GM12878 (cell line): ENCODE data around the gene CAMTA1. TPM values are rescaled to one million over a fixed set of nuclear protein-coding genes. Genes with fewer than 3 reads are reported as not detected.

Experiments used
- ATAC-seq: fragments of 200-7000 bp; cut with Tn5 transposase; 3 replicates; pipeline ENCODE4 v1.9.1; 2020; ENCODE audit warnings: mild to moderate bottlenecking, moderate library complexity
- BruUV-seq: library from RNA; stranded (reverse); fragments of 400-500 nt; replicated peaks from 2 replicates; lab custom pipeline; 2021; lab: Mats Ljungman, UMichigan
- CTCF ChIA-PET: fragments of 300-600 bp; sonication (Branson Sonifier 250); formaldehyde crosslinking; extraction: SDS; loops from one replicate; lab custom pipeline; 2021; ENCODE audit warnings: inconsistent platforms; lab: Yijun Ruan, JAX
- POLR2A ChIA-PET: fragments of 350-600 bp; formaldehyde crosslinking; extraction: SDS; loops from one replicate; lab custom pipeline; 2021; ENCODE audit warnings: inconsistent platforms; lab: Charles Lee
- RAD21 ChIA-PET: fragments of 300-600 bp; sonication (Branson Sonifier 250); formaldehyde crosslinking; loops from one replicate; lab custom pipeline; 2023; ENCODE audit warnings: antibody characterized with exemption; ENCODE audit not compliant: unreplicated experiment; lab: Charles Lee
- SMC1A ChIA-PET: fragments of 300-600 bp; sonication (Branson Sonifier 250); formaldehyde crosslinking; loops from one replicate; lab custom pipeline; 2023; ENCODE audit not compliant: unreplicated experiment, uncharacterized antibody; lab: Charles Lee
- DNase-seq: peaks from one replicate; pipeline ENCODE4 v3.0.0-alpha.2; 2011; ENCODE audit warnings: low read depth, low spot score
- FAIRE-seq: peaks from 3 replicates; lab custom pipeline; 2011; peaks lifted over from hg19 to GRCh38; lab: Jason Lieb, UNC
- H2AFZ ChIP-seq: 2 replicates; pipeline ENCODE4 v1.6.0; 2011; ENCODE audit warnings: low read depth, low read length, control low read depth; ENCODE audit not compliant: control insufficient read depth
- H3K27ac ChIP-seq: 2 replicates; pipeline ENCODE4 v1.5.1; 2011; ENCODE audit warnings: control low read depth; ENCODE audit not compliant: control insufficient read depth, insufficient read depth
- H3K27me3 ChIP-seq, 2 experiments: replicated peaks in 1 of 2; 2 replicates each; pipeline versions ENCODE4 v1.6.0 to v1.6.1; 2011; ENCODE audit warnings: low read length in 1 of 2; ENCODE audit not compliant: control insufficient read depth in 2 of 2, insufficient read depth in 2 of 2
- H3K36me3 ChIP-seq, 2 experiments: 2 replicates each; pipeline ENCODE4 v1.5.1; 2011; ENCODE audit warnings: low read length in 1 of 2; ENCODE audit not compliant: control insufficient read depth in 2 of 2, insufficient read depth in 2 of 2
- H3K4me1 ChIP-seq: 2 replicates; pipeline ENCODE4 v1.6.1; 2011; ENCODE audit warnings: mild to moderate bottlenecking, low read length, moderate library complexity, mixed read lengths; ENCODE audit not compliant: control insufficient read depth, insufficient read depth
- H3K4me2 ChIP-seq: 2 replicates; pipeline ENCODE4 v1.6.0; 2011; ENCODE audit warnings: control low read depth; ENCODE audit not compliant: control insufficient read depth, insufficient read depth
- H3K4me3 ChIP-seq: fragments of 200-600 bp; sonication (generic); 2 replicates; pipeline ENCODE4 v1.5.1; 2016
- H3K79me2 ChIP-seq: 2 replicates; pipeline ENCODE4 v1.6.0; 2011; ENCODE audit warnings: low read length; ENCODE audit not compliant: control insufficient read depth, insufficient read depth
- H3K9ac ChIP-seq: 2 replicates; pipeline ENCODE4 v1.8.0; 2011; ENCODE audit warnings: low read length, control low read depth, mixed read lengths; ENCODE audit not compliant: control insufficient read depth, insufficient read depth
- H3K9me3 ChIP-seq: replicated peaks from 3 replicates; pipeline ENCODE4 v1.5.1; 2011; ENCODE audit warnings: mild to moderate bottlenecking, low read length; ENCODE audit not compliant: control insufficient read depth, insufficient read depth
- H4K20me1 ChIP-seq: 2 replicates; pipeline ENCODE4 v1.6.0; 2011; ENCODE audit not compliant: control insufficient read depth, insufficient read depth
- ELK1 ChIP-seq: IDR thresholded peaks from 2 replicates; pipeline ENCODE4 v1.6.1; 2012; ENCODE audit warnings: low read depth, low read length, improper control_type of control experiment
- MEF2A ChIP-seq: IDR thresholded peaks from 2 replicates; pipeline ENCODE4 v1.6.1; 2011; ENCODE audit warnings: low read depth, mild to moderate bottlenecking, low read length, moderate library complexity; ENCODE audit not compliant: insufficient read depth
- RAD21 ChIP-seq: IDR thresholded peaks from 2 replicates; pipeline ENCODE4 v1.6.1; 2011; ENCODE audit warnings: mild to moderate bottlenecking, low read depth, low read length, moderate library complexity; ENCODE audit not compliant: insufficient read depth
- RBBP5 ChIP-seq: fragments of 200-600 bp; sonication (generic); conservative IDR thresholded peaks from 2 replicates; pipeline ENCODE4 v1.6.1; 2016
- SMC3 ChIP-seq: IDR thresholded peaks from 2 replicates; pipeline ENCODE4 v1.6.1; 2011; ENCODE audit warnings: low read length, improper control_type of control experiment, borderline replicate concordance
- SRF ChIP-seq, 2 experiments: IDR thresholded peaks; 2 replicates each; pipeline ENCODE4 v1.6.1; 2011; ENCODE audit warnings: low read depth in 2 of 2, low read length in 2 of 2, mild to moderate bottlenecking in 1 of 2, moderate library complexity in 1 of 2
- WRNIP1 ChIP-seq: IDR thresholded peaks from 2 replicates; pipeline ENCODE4 v1.6.1; 2011; ENCODE audit warnings: low read depth, low read length, improper control_type of control experiment, borderline replicate concordance
- ZNF217 ChIP-seq: fragments of 450-650 bp; IDR thresholded peaks from 2 replicates; pipeline ENCODE4 v1.6.1; 2017; ENCODE audit warnings: antibody characterized with exemption, mild to moderate bottlenecking
- WGBS: methylation state at CpG from one replicate; pipeline ENCODE4 v1.1.6; 2016; ENCODE audit warnings: low lambda C conversion rate; ENCODE audit not compliant: insufficient replicate concordance, insufficient coverage; ENCODE audit errors: missing lambda C conversion rate; 5-methylcytosine and 5-hydroxymethylcytosine counted together
- in situ Hi-C: fragments of 300-500 bp; cut with MboI; formaldehyde crosslinking; loops from 9 replicates; pipeline ENCODE4 v1.14.3; 2018; ENCODE audit warnings: mixed read lengths
- intact Hi-C: fragments of 100-400 bp; cut with micrococcal nuclease; formaldehyde crosslinking; loops from one replicate; pipeline ENCODE4 v1.14.2; 2022; ENCODE audit not compliant: unreplicated experiment
- polyA plus RNA-seq, 11 experiments: library from polyadenylated mRNA; depleted of rRNA in 4 of 11; unstranded in 6 of 11; stranded (reverse) in 5 of 11; fragments of >200 nt; fragmentation: Nextera tagmentation in 4 of 11; fragmentation: Illumina TruSeq in 1 of 11; extraction: Ambion mirVana in 4 of 11; extraction: Trizol in 1 of 11; gene quantifications; 1 replicate in 1 of 11; 2 replicates in 10 of 11; pipeline versions ENCODE4 v1.2.1 to v1.2.3, GENCODE V29; 2011 to 2016; ENCODE audit warnings: inconsistent platforms in 2 of 11, missing spikeins in 2 of 11, low read depth in 1 of 11
- total RNA-seq, 4 experiments: library from RNA; depleted of rRNA in 3 of 4; stranded (reverse); fragments of >200 nt in 3 of 4; fragmentation: Illumina TruSeq in 1 of 4; extraction: Trizol in 1 of 4; gene quantifications; 2 replicates each; pipeline versions ENCODE4 v1.2.1 to v1.2.3, GENCODE V29; 2013 to 2021
- TF ChIP-seq, protein P1 (sequence below): IDR thresholded peaks from 2 replicates; pipeline ENCODE4 v1.6.1; 2012; ENCODE audit warnings: improper control_type of control experiment, low read depth, low read length; ENCODE audit not compliant: insufficient replicate concordance
- TF ChIP-seq, protein P2 (sequence below): fragments of 450-650 bp; IDR thresholded peaks from 2 replicates; pipeline ENCODE4 v1.6.1; 2018; ENCODE audit warnings: mild to moderate bottlenecking, low read depth, moderate library complexity; ENCODE audit not compliant: partially characterized antibody

Gene CAMTA1
- total and polyA plus RNA-seq, 10 of the 15 experiments (the other 5 are each of a cell fraction or from before 2014, with no cell fraction given): 37.7 to 148 (median 76.4) TPM

- TF ChIP-seq, protein P1, sequence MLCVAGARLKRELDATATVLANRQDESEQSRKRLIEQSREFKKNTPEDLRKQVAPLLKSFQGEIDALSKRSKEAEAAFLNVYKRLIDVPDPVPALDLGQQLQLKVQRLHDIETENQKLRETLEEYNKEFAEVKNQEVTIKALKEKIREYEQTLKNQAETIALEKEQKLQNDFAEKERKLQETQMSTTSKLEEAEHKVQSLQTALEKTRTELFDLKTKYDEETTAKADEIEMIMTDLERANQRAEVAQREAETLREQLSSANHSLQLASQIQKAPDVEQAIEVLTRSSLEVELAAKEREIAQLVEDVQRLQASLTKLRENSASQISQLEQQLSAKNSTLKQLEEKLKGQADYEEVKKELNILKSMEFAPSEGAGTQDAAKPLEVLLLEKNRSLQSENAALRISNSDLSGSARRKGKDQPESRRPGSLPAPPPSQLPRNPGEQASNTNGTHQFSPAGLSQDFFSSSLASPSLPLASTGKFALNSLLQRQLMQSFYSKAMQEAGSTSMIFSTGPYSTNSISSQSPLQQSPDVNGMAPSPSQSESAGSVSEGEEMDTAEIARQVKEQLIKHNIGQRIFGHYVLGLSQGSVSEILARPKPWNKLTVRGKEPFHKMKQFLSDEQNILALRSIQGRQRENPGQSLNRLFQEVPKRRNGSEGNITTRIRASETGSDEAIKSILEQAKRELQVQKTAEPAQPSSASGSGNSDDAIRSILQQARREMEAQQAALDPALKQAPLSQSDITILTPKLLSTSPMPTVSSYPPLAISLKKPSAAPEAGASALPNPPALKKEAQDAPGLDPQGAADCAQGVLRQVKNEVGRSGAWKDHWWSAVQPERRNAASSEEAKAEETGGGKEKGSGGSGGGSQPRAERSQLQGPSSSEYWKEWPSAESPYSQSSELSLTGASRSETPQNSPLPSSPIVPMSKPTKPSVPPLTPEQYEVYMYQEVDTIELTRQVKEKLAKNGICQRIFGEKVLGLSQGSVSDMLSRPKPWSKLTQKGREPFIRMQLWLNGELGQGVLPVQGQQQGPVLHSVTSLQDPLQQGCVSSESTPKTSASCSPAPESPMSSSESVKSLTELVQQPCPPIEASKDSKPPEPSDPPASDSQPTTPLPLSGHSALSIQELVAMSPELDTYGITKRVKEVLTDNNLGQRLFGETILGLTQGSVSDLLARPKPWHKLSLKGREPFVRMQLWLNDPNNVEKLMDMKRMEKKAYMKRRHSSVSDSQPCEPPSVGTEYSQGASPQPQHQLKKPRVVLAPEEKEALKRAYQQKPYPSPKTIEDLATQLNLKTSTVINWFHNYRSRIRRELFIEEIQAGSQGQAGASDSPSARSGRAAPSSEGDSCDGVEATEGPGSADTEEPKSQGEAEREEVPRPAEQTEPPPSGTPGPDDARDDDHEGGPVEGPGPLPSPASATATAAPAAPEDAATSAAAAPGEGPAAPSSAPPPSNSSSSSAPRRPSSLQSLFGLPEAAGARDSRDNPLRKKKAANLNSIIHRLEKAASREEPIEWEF: no peak
- TF ChIP-seq RAD21: no peak
- no peak for TF ChIP-seq SRF (IDR thresholded peaks at IDR 0.05; ENCODE audit: low read depth in 2 of 2, low read length in 2 of 2)
- TF ChIP-seq RBBP5: no peak
- no peak for TF ChIP-seq WRNIP1
These were observed 37.6 kb upstream of the CAMTA1 start (continued) for GRCh38 chr1:6747674-6748073.

DNA sequence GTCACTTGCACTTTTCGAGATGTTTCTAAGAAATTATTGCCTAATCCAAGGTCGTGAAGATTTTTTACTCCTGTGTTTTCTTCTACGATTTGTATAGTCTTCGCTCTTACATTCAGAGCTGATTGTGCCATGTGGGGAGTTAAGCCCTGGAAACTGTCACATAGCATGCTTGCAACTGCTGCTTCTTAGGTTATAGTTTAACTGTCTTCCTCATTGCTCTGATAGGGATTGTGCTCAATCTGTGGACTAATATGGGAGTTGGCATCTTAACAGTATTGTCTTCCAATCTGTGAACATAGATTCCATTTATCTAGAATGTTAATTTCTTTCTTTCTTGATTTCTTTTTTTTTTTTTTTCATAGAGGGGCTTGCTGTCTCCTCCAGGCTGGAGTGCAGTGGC, 34.8 kb upstream of the CAMTA1 start:
- RAD21 ChIA-PET: no interaction called here
- intact Hi-C loops (no loop called here), in situ Hi-C loops (no loop called here)

More for the DNA sequence above, 34.8 kb upstream of the CAMTA1 start:
- Histone ChIP-seq H3K4me1 (no peaks in the 10 kb centered on the region), H4K20me1 (no peaks in the 10 kb centered on the region), H3K36me3 (no peaks in the 10 kb centered on the region), H3K27ac (no peak overlapping the region), H3K9me3 (no peaks in the 10 kb centered on the region), H3K79me2 (no peaks in the 10 kb centered on the region), H3K9ac (no peak overlapping the region), H3K4me3 (no peak overlapping the region), H3K4me2 (no peak overlapping the region), H2AFZ (no peak overlapping the region), H3K27me3 (no peaks in the 10 kb centered on the region)
- TF ChIP-seq SMC3: no peak
- TF ChIP-seq, protein P2, sequence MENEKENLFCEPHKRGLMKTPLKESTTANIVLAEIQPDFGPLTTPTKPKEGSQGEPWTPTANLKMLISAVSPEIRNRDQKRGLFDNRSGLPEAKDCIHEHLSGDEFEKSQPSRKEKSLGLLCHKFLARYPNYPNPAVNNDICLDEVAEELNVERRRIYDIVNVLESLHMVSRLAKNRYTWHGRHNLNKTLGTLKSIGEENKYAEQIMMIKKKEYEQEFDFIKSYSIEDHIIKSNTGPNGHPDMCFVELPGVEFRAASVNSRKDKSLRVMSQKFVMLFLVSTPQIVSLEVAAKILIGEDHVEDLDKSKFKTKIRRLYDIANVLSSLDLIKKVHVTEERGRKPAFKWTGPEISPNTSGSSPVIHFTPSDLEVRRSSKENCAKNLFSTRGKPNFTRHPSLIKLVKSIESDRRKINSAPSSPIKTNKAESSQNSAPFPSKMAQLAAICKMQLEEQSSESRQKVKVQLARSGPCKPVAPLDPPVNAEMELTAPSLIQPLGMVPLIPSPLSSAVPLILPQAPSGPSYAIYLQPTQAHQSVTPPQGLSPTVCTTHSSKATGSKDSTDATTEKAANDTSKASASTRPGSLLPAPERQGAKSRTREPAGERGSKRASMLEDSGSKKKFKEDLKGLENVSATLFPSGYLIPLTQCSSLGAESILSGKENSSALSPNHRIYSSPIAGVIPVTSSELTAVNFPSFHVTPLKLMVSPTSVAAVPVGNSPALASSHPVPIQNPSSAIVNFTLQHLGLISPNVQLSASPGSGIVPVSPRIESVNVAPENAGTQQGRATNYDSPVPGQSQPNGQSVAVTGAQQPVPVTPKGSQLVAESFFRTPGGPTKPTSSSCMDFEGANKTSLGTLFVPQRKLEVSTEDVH: no peak
- TF ChIP-seq MEF2A: no peak
- TF ChIP-seq ZNF217: no peak
- no peak for TF ChIP-seq ELK1
- FAIRE-seq: no peak
- WGBS: 17% methylated on average over 4 of the region's 4 CpGs
- POLR2A ChIA-PET: no interaction called here
- ATAC-seq: no peak
- DNase-seq: no peak
- CTCF ChIA-PET: interaction anchor here (0.6 to 1.3 kb wide), 2 partner anchors 31 to 995 kb away, joined by 3 to 4 read pairs; no protein-coding TSS in a partner anchor
- BruUV-seq: no TSS peak
- SMC1A ChIA-PET: no interaction called here
